HG02981 (cell line): ENCODE measurements around the gene TMTC2.

Experiments
- ATAC-seq: cut with Tn5 transposase; IDR thresholded peaks from one replicate; pipeline ENCODE4 v1.9.1; 2021; ENCODE audit warnings: mild to moderate bottlenecking, moderate library complexity; ENCODE audit not compliant: unreplicated experiment

The TMTC2 gene

DNA sequence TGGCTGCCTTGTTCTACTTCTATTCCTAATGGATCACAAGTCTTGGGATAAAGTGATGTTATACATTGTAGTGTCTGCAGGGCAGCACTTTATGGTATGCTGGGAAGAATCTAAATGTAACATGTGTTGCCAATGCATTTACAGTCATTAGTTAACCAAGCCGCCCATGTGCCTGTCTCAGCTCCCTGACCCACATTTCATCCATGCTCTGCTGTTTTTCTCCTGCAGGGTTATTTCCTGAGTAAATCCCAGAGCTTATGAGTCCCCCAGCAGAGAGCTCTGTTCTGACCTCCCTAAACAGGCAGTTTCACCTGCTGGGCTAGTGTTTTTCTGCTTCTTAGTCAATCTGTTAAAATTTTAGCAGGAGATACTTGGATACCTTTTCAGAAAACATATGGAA, 4.4 kb upstream of the TMTC2 start:
- no peak for ATAC-seq

DNA sequence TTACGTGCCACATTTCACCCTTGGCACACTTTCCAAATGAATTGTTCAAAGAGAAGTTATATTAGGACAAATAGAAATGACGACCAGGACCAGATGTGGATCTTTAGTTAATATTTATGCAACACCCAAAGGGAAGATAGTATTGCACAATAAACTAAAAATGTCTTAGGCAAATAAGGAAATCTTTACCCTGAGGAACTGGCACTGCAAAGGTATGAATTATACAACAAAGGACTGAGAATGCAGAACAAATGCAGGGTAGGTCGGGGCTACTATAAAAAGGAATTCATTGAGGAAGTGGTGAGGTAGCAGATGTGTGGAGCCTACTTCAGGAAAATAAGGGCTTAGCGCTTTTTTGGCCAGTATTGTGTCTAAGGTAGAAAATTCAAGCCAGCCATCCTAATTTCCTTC, 3.9 kb upstream of the TMTC2 start:
- ATAC-seq = no peak

DNA sequence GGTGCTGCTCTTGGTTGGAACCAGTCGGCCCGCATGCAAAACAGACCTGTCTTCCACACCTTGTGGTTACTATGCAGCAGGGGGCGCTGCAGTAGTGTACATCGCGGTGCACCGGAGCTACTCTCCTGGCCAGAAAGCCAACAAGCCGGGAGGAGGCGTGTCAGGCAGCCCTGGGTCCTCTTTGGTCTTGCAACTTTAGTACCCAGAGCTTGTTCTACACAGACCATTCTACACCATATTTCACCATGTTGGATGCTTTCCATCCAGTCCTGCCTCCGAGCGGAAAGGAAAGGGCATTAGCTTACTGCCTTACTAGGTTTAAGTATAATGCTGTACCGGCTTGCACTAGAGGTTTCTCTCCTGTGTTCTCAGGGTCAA, 927 bp upstream of the TMTC2 start:
- peak; percentile 55 for ATAC-seq

DNA sequence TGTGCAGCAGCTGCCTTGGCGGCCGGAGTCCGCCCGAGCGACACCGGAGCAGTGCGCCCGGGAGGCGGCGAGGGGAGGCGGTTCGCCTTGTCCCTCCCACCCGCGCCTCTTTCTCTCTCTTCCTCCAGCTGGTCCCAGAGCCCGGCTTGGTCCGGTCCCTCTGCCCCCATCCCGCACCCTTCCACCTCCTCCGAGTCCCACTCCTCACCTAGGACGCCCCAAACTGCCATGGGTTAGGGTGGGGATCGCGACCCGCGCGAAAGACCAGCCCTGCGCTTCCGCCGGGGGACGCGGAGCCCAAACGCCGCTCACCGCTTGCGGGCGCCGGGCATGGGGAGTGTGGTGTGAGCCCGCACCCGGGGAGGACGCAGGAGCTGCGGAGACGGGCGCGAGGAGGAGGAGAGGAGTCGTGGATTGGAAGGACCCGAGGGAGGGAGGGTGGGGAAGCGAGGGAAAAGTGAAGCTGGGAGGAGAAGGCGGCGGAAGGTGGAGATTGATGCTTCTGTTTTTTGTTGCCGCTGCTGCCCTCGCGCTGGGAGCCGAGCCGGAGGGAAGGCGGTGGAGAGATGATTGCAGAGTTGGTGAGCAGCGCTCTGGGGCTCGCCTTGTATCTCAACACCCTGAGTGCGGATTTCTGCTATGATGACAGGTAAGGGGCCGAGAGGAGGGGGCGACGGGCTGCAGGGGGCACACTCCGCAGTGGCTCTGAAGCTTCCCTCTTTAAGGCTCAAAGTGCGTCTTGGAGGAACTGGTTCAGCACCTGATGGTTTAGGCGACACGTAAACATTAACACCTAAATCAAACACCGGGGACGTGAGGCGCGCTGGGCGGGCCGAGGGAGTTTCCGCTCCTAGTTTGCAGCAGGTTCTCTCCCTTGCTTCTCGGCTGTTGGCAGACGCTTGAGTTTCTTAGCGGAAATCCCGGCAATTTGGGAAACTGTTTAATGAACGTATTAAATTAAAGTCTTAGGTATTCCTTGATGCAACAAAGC, 610 bp downstream of the TMTC2 start:
- ATAC-seq = peak; percentile 29

DNA sequence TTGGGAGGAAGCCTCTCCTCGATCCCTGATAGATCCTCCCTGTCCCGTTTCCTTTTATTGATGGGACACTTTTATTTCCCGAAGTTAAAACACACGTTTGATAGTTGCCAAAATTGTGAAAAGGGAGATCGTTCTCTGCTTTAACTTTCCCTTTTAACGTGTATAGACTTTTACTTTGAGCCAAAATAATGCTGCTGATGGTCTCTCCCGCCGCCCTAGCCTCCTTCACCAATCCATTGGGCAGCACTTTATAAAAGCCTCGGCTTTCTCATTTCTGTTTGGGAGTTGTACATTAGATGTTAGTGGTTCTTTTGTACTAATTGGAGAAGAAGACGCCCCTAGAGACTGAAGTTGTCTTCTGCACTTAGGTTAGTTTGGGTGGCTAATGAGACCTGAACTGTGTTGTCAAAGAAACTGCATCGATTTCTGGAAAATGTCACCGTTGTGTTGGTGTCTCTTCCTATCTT, 1.4 kb downstream of the TMTC2 start:
- no peak for ATAC-seq

GRCh38 chr12:82688596-82688995, 1.9 kb downstream of the TMTC2 start:
- no peak for ATAC-seq

DNA sequence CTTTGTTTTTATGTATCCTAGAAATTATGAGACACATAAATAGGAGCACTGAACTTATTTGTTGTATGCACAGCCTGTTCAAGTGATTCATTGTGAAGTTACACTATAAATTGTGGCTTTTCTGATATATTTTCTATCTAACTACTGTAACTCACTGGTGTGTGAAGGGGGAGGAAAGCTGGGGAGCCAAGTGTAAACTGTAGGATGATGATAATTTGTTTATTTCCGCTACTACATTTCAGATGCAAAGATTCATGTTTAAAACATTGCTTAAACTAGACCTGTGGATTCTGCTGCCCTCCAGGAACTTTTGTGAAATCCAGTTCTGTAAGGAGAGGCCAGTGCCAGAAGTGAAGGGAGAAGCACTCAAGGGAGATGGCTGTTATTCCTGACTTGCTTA, 3.3 kb downstream of the TMTC2 start:
- no peak for ATAC-seq

GRCh38 chr12:82691513-82691912, 4.8 kb downstream of the TMTC2 start:
- ATAC-seq = no peak

DNA sequence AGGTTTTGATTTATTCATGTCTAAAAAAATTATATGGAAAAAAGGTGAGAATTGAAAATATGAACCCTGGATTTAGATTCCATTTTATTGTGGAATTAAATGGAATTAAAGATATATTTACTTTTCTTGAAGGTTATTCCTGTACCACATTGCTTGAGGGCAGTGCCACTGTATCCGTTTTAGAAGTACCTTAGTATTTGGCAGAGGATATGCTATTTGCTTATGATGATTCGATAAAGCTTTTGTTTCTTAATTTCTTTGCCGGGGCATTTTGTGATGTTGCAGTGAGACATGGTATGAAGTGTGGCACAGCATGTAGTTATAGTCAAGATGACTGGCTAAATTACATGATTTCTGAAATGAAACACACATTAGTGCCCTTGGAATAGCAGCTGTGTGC, 7.6 kb downstream of the TMTC2 start:
- no peak for ATAC-seq

GRCh38 chr12:82694970-82695369, 8.3 kb downstream of the TMTC2 start:
- ATAC-seq = no peak

DNA sequence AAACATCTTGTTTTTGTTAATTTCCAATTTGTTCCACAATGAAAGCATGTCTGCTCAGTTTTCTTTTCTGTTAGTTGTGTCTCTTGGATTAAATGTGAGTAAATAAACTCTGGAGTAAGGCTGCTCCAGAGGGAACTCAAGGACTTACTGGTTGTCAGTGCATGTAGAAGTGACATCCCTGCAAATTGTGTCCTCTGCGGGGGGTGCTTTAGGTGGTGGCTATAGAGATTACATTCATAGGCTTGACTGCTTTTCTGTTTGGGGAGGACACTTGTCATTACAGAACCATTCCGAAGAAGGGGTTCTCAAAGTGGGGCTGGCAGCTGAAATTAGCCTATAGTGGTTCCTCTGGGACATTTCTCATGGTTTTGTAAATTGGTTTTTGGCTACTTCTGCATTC, 8.8 kb downstream of the TMTC2 start:
- ATAC-seq = no peak

GRCh38 chr12:82696543-82696942, 9.8 kb downstream of the TMTC2 start:
- no peak for ATAC-seq

GRCh38 chr12:82698708-82699564, 12.2 kb downstream of the TMTC2 start:
- ATAC-seq = no peak

GRCh38 chr12:82705774-82706173, 19.1 kb downstream of the TMTC2 start:
- ATAC-seq = no peak

- ATAC-seq = no peak
Observed at GRCh38 chr12:82708061-82708879, 21.6 kb downstream of the TMTC2 start.

GRCh38 chr12:82709794-82710355, 23.2 kb downstream of the TMTC2 start:
- ATAC-seq = no peak

GRCh38 chr12:82710741-82711140, 24.0 kb downstream of the TMTC2 start:
- ATAC-seq = no peak

GRCh38 chr12:82714427-82714826, 27.7 kb downstream of the TMTC2 start:
- ATAC-seq = no peak

- no peak for ATAC-seq
Observed at GRCh38 chr12:82721726-82722125, 35.0 kb downstream of the TMTC2 start.

DNA sequence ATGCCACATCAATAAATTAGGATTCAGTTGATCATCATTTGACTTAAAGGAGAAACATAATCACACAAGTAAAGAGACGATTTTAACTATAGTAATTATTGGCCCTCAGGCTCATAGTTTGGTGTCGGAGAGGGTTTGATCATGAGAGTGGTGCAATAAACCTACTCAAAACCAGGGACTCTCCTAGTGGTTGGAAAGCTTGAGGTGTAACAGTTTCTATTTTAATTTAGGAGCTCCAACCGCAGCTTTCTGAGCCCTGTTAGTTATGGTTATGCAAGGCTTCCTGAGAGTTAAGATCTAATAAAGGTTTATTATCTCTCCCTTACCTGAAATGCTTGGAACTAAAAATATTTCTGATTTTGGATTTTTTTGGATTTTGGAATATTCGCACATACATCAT, 36.4 kb downstream of the TMTC2 start:
- ATAC-seq = no peak

GRCh38 chr12:82723891-82724290, 37.2 kb downstream of the TMTC2 start:
- no peak for ATAC-seq
